GM21737 (cell line): Measurements from ENCODE around the gene ST6GALNAC3.
"Not testable (repeated sequence)": the region's sequence is repeated elsewhere in the genome, so short reads cannot be mapped to it uniquely, and the experiment has no call there.

Source experiments
- ATAC-seq: cut with Tn5 transposase; IDR thresholded peaks from one replicate; pipeline ENCODE4 v1.9.1; 2021; ENCODE audit warnings: mild to moderate bottlenecking, moderate library complexity; ENCODE audit not compliant: unreplicated experiment

ST6GALNAC3 gene

DNA sequence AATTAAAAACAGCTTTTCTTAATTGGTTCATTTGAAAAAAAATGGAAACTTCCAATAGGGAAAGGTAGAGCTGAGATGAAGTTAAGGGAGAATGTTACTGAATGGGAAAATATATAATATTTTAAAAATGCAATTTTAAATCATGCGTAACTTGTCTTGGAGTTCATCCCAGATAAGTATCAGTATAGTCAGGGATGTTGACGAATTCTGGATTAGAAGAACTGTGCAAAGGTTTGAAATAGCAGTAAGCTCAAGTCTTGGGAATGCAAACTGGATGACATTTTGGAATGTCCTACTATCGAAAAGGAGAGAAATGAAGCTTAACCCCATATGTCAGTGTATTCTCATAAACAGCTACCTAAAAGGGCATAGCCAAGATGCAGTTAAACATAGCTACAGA, 4.0 kb upstream of the ST6GALNAC3 start:
- no peak for ATAC-seq

DNA sequence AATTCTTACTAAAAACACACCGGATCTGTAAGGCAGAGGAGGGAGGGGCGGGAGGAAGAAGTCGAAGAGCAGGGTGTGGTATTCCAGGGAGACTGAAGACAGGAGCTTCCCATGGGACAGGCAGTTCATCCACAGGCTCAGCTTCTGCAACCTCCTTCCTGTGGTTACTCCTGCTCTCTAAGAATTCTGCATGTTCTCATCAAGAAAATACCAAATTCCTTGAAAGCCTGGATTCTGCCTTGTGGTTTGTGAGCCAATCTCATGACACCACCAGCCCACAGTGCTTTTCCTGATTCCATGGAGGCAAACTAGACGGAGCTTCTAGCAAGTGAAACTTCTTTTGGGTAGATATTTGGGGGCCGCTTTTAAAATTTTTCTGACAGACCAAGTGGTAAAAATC, 1.1 kb upstream of the ST6GALNAC3 start:
- no peak for ATAC-seq

DNA sequence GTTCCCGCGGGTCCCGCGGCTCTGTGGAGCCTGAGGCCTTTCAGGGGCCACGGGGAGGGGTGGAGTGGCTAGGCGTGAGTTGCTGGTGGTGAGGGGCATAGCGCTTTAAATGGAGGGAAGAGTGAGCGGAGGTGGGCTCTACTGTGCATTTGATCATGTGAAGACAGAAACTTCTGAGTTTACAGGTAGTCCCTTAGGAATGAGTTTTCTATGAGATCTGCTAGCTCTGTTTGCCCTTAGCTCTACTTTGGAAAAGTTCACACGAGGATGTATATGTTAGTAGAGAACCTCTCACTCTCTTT, 593 bp downstream of the ST6GALNAC3 start:
- ATAC-seq: no peak

GRCh38 chr1:76075877-76076276, 1.3 kb downstream of the ST6GALNAC3 start:
- peak; percentile 44 for ATAC-seq

- ATAC-seq: no peak
Measured at GRCh38 chr1:76079475-76080227, 5.1 kb downstream of the ST6GALNAC3 start.

- ATAC-seq: no peak
Measured at GRCh38 chr1:76080552-76081079, 6.1 kb downstream of the ST6GALNAC3 start.

DNA sequence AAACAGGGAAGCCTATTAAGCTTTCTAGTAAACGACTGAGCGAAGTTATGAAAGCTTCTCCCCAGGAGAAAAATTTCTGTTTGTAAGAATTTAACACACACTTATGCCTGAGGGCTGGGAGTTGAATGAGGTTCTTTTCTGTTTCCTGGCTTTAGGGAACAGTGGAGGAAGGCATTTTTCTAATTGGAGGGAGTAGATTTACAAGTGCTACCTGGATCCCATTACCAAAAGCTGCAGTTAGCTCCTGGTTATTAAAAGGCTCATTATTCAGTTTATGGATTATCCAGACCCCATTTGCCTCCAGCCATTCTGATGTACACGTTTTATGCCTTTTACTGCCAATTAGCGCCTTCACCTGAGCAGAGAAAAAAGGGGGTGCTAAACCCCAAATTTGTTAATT, 7.5 kb downstream of the ST6GALNAC3 start:
- no peak for ATAC-seq

DNA sequence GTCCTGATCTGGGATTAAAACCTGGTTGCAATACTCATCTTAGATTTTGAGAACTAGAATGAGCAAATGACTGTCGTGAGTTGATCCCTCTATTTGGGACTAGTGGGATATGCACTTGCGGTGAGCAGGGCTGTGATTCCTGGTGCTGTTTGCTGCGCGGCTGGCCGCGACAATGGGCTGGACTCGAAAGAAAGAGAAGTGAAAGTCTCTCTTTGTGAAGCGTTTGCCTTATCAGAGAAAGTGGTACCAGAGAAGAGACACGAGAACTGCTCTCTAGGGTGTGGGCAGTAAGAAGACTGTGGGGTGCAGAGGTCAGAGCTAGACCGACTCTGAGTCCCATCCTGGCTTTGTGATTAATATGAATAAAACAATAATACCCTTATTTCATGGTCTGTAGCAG, 8.6 kb downstream of the ST6GALNAC3 start:
- no peak for ATAC-seq

GRCh38 chr1:76084029-76084627, 9.6 kb downstream of the ST6GALNAC3 start:
- no peak for ATAC-seq

- ATAC-seq: no peak
Measured at GRCh38 chr1:76084685-76085084, 10.1 kb downstream of the ST6GALNAC3 start.

DNA sequence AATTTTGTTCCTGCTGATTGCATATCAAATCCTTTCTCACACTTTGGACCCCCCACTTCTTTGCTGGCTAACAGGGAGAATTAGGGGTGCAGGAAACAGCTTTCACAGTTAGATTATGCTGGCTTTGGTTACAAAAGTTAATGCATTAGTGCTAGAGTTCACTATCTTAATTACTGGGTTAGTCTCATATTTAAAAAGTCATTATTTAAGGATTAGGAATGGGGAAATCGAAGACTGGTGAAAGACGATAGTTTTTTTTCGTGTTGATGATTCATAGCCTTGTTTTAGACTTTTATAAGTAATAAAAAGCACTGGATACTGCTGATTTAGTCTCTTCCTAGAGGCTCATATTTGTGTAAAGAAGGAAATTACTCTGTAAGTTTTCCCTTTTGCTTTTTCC, 11.6 kb downstream of the ST6GALNAC3 start:
- ATAC-seq: no peak

DNA sequence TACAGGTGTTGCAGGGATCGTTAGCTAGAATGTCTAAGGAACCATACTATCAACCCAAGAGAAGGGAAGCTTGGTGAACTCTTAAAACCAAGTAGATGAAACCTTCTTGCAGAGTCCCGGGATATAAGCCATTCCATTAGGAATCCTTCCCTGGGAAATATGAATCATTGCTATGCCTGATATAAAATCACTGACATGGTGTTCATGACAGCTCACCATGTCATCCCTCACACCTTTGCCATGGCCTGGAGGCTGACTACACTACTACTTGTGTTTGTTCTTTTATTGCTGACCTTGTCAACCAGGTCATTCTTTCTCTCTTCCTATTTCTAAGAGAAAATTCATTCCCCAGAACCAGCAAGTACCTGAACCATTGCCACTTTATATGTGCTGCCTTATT, 12.1 kb downstream of the ST6GALNAC3 start:
- ATAC-seq: no peak

GRCh38 chr1:76090283-76091203, 16.0 kb downstream of the ST6GALNAC3 start:
- no peak for ATAC-seq

GRCh38 chr1:76092812-76093211, 18.3 kb downstream of the ST6GALNAC3 start:
- ATAC-seq: no peak

- ATAC-seq: no peak
Measured at GRCh38 chr1:76093522-76094312, 19.2 kb downstream of the ST6GALNAC3 start.

- ATAC-seq: no peak
Measured at GRCh38 chr1:76095802-76096201, 21.3 kb downstream of the ST6GALNAC3 start.

DNA sequence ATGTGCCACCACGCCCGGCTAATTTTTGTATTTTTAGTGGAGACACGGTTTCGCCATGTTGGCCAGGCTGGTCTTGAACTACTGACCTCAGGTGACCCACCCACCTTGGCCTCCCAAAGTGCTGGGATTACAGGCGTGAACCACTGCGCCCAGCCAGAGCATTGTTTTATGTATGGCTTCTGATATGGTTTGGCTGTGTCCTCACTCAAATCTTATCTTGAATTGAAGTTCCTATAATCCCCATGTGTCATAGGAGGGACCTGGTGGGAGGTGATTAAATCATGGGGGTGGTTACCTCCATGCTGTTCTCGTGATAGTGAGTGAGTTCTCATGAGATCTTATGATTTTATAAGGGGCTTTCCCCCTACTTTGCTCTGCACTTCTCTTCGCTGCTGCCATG, 22.5 kb downstream of the ST6GALNAC3 start:
- ATAC-seq: not testable (repeated sequence)

DNA sequence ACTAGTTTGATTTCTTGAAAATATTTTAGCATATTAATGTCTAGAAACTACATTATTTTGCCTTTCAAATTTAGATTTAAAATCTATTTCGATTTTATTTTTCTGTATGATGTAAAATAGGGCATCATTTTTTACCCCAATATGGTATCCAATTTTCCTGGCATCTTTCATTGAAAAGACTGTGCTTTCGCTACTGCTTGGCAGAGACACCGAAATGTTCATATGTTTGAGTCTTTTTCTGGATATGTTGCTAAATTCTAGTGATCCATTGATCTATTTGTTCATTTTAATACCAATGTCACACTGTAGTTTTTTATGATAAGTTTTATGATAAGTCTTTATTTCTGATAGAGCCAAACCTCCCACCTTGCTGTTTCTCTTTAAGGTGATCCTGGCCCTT, 24.3 kb downstream of the ST6GALNAC3 start:
- no peak for ATAC-seq

DNA sequence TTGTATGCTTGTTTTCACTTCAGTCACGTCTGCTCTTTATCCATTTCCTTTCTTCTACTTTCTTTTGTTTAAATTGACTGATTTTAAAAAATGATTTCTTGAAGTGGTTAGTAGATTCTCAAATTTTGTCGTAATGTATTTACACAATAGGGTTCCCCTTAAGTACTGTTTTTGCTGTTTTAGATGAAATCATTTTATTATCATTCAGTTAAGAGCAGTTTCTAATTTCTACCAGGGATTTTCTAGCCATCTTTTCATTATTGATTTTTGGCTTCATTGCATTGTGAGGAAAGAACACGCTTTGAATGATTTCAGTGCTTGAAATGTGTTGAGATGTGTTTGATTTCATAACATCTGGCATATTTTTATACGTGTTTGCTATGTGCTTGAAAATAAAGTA, 27.0 kb downstream of the ST6GALNAC3 start:
- no peak for ATAC-seq

- no peak for ATAC-seq
Measured at GRCh38 chr1:76102046-76102445, 27.5 kb downstream of the ST6GALNAC3 start.

GRCh38 chr1:76103034-76103433, 28.5 kb downstream of the ST6GALNAC3 start:
- no peak for ATAC-seq
